DLD1 (cell line): Measurements from ENCODE around the gene RCAN3.

ENCODE experiments used
- in situ Hi-C: cut with HindIII; loops from 2 replicates; pipeline ENCODE4 v1.10.0; 2017; ENCODE audit warnings: low sequenced_read_pairs

The RCAN3 gene

GRCh38 chr1:24570265-24571125 lies 67.9 kb downstream of the RCAN3 start:
- in situ Hi-C loops: no loop called here

GRCh38 chr1:24572301-24572700 lies 69.7 kb downstream of the RCAN3 start:
- in situ Hi-C loops: no loop called here

- in situ Hi-C loops: no loop called here
Measured at GRCh38 chr1:24575905-24576587, 73.4 kb downstream of the RCAN3 start.

- in situ Hi-C loops: no loop called here
Measured at GRCh38 chr1:24578846-24579245, 76.2 kb downstream of the RCAN3 start.

GRCh38 chr1:24580756-24581155 lies 78.1 kb downstream of the RCAN3 start:
- in situ Hi-C loops: no loop called here

- in situ Hi-C loops: no loop called here
Measured at GRCh38 chr1:24584171-24584647, 81.6 kb downstream of the RCAN3 start.

GRCh38 chr1:24586119-24586518 lies 83.5 kb downstream of the RCAN3 start:
- in situ Hi-C loops: no loop called here

- in situ Hi-C loops: no loop called here
Measured at GRCh38 chr1:24586970-24587820, 84.6 kb downstream of the RCAN3 start.

GRCh38 chr1:24588573-24588972 lies 85.9 kb downstream of the RCAN3 start:
- in situ Hi-C loops: no loop called here

GRCh38 chr1:24589200-24589599 lies 86.6 kb downstream of the RCAN3 start:
- in situ Hi-C loops: no loop called here
